ENCODE measurements around the gene LCN1. TPM values are rescaled to one million over a fixed set of nuclear protein-coding genes. Genes with fewer than 3 reads are reported as not detected.
"Not testable (repeated sequence)": the region's sequence is repeated elsewhere in the genome, so short reads cannot be mapped to it uniquely, and the experiment has no call there.

Gene LCN1
- total and polyA plus RNA-seq, 2 donors (not counting 3 experiments of a cell fraction or from before 2014, with no cell fraction given) = not detected

DNA sequence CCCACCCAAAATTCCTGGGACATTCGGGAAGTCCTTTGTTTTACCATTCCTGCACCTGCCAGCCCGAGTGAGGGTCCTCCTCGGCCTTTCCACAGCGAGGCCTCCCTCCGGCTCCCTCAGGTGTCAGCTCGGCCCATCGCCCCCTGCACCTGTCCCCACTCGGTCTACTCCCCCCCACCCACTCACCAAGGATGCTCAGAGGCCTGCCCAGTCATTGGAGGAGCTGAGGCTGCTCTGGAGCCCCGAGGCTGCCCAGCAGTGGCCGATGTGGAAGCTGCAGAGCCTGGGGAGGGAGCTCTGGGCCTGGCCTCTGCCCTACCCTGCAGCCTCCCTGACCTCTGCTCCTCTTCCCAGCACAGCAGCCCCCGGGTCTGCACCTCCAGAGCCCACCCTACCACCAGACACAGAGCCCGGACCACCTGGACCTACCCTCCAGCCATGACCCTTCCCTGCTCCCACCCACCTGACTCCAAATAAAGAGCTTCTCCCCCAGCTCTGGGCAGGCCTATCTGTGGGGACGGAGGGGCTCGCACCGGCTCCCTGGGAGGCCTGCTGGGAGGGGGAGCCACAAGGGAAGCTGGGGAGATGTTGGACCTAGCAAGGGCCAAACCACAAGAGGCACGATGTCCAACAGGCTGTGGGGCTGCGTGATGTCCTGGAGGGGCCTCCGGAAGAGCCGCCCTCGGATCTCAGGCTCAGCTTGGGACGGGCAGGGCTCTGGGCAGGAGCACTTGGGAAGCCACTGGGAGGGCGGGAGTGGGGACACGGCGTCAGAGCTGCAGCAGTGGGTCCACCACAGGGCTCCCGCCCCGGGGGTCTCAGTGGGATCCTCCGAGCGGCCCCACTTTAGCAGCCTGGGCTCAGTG lies 28.5 kb downstream of the LCN1 start:
- H3K36me3 ChIP-seq (ENCODE audit: control insufficient read depth in 2 of 2, extremely low read depth in 1 of 2, insufficient read depth in 2 of 2, low read length in 2 of 2); H3K27ac ChIP-seq (ENCODE audit: insufficient read depth, low read depth, low read length); H3K9me3 ChIP-seq (replicated peaks; ENCODE audit: control insufficient read depth, insufficient read depth, low read length); H2AFZ ChIP-seq (ENCODE audit: low read depth, low read length); dilution Hi-C loops (cut with MboI; ENCODE audit: extremely low pct_ligation_motif_present, low sequenced_read_pairs); H3K4me1 ChIP-seq (ENCODE audit: control insufficient read depth, extremely low read depth, insufficient read depth, low read length); CTCF ChIA-PET; H3K4me2 ChIP-seq (ENCODE audit: insufficient read depth, low read length); POLR2A ChIA-PET; H3K79me2 ChIP-seq (ENCODE audit: control insufficient read depth, insufficient read depth, low read length); DNase-seq (ENCODE audit: low read depth, low spot score); intact Hi-C loops (cut with micrococcal nuclease); BruUV-seq (replicated peaks); H3K27me3 ChIP-seq (ENCODE audit: control insufficient read depth in 2 of 2, insufficient read depth in 2 of 2, low read length in 2 of 2); H3K4me3 ChIP-seq (replicated peaks in 1 of 3; ENCODE audit: insufficient read depth in 1 of 3, low read depth in 1 of 3, low read length in 3 of 3); H3K9ac ChIP-seq (replicated peaks; ENCODE audit: extremely low read depth, insufficient read depth, low read length); FAIRE-seq; H4K20me1 ChIP-seq (replicated peaks; ENCODE audit: control insufficient read depth, extremely low read depth, insufficient read depth, low read length); H3K9me1 ChIP-seq (replicated peaks; ENCODE audit: control insufficient read depth, extremely low read depth, insufficient read depth, low read length): not testable (repeated sequence)

DNA sequence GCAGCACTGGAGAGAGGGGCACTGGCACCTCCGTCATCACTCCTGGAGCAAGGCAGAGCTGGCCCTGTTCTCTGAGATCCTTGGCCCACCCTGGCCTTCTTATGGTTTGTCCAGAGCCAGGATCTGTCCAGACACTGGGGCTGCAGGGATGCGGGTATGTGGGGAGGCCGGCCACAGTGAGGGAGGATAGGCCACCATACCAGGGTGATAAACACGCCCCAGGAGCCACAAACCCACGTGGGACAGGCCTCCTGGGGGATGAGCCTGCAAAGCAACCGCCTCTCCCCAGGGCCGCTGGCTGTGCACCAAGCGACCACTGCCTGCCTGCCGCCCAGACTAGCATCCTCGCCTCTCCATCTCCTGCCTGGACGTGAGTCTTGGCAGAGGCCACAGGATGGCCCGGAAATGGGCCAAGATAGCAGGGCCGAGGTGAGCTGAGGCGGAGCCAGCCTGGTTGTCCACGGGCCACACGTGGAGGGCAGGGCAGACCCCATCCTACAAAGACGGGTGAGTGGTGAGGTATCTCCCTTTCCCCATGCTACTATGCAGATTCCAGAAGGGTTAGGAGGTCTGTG lies 29.2 kb downstream of the LCN1 start:
- no TSS peak for BruUV-seq (replicated peaks)
- Histone ChIP-seq H4K20me1 (replicated peaks; ENCODE audit: control insufficient read depth, extremely low read depth, insufficient read depth, low read length) (no peaks in the 10 kb centered on the region), H3K4me1 (ENCODE audit: control insufficient read depth, extremely low read depth, insufficient read depth, low read length) (no peaks in the 10 kb centered on the region), H3K27ac (ENCODE audit: insufficient read depth, low read depth, low read length) (no peak overlapping the region), H3K4me3 (replicated peaks in 1 of 3; ENCODE audit: insufficient read depth in 1 of 3, low read depth in 1 of 3, low read length in 3 of 3) (no peak overlapping the region), H3K36me3 (ENCODE audit: control insufficient read depth in 2 of 2, extremely low read depth in 1 of 2, insufficient read depth in 2 of 2, low read length in 2 of 2) (no peaks in the 10 kb centered on the region), H3K4me2 (ENCODE audit: insufficient read depth, low read length) (no peak overlapping the region), H3K27me3 (ENCODE audit: control insufficient read depth in 2 of 2, insufficient read depth in 2 of 2, low read length in 2 of 2) (no peaks in the 10 kb centered on the region), H3K9ac (replicated peaks; ENCODE audit: extremely low read depth, insufficient read depth, low read length) (no peak overlapping the region), H2AFZ (ENCODE audit: low read depth, low read length) (no peak overlapping the region), H3K79me2 (ENCODE audit: control insufficient read depth, insufficient read depth, low read length) (no peaks in the 10 kb centered on the region), H3K9me1 (replicated peaks; ENCODE audit: control insufficient read depth, extremely low read depth, insufficient read depth, low read length) (no peaks in the 10 kb centered on the region), H3K9me3 (replicated peaks; ENCODE audit: control insufficient read depth, insufficient read depth, low read length) (no peaks in the 10 kb centered on the region)
- dilution Hi-C loops (cut with MboI; ENCODE audit: extremely low pct_ligation_motif_present, low sequenced_read_pairs) = no loop called here
- ChIA-PET CTCF (no interaction called here), POLR2A (no interaction called here)
- intact Hi-C loops (cut with micrococcal nuclease) = no loop called here
- no peak for DNase-seq (ENCODE audit: low read depth, low spot score)
- FAIRE-seq = no peak
- TF ChIP-seq MYC (IDR thresholded peaks at IDR 0.05; ENCODE audit: low read depth, low read length) (no peak), EZH2 (IDR thresholded peaks at IDR 0.05; ENCODE audit: borderline replicate concordance, low read depth, low read length, severe bottlenecking) (no peak), POLR2A (IDR thresholded peaks at IDR 0.05; ENCODE audit: low read depth, low read length) (no peak), GATA2 (IDR thresholded peaks at IDR 0.05; ENCODE audit: insufficient read depth, insufficient read length, low read depth, low read length) (no peak), POLR2AphosphoS5 (IDR thresholded peaks at IDR 0.05; ENCODE audit: insufficient read depth, low read depth, low read length) (no peak), FOS (IDR thresholded peaks at IDR 0.05; ENCODE audit: borderline replicate concordance, insufficient read depth, low read length) (no peak), JUN (IDR thresholded peaks at IDR 0.05; ENCODE audit: borderline replicate concordance, insufficient read depth, insufficient read length, low read depth) (no peak)
- TF ChIP-seq, protein P1, sequence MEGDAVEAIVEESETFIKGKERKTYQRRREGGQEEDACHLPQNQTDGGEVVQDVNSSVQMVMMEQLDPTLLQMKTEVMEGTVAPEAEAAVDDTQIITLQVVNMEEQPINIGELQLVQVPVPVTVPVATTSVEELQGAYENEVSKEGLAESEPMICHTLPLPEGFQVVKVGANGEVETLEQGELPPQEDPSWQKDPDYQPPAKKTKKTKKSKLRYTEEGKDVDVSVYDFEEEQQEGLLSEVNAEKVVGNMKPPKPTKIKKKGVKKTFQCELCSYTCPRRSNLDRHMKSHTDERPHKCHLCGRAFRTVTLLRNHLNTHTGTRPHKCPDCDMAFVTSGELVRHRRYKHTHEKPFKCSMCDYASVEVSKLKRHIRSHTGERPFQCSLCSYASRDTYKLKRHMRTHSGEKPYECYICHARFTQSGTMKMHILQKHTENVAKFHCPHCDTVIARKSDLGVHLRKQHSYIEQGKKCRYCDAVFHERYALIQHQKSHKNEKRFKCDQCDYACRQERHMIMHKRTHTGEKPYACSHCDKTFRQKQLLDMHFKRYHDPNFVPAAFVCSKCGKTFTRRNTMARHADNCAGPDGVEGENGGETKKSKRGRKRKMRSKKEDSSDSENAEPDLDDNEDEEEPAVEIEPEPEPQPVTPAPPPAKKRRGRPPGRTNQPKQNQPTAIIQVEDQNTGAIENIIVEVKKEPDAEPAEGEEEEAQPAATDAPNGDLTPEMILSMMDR (IDR thresholded peaks at IDR 0.05; ENCODE audit: extremely low read depth in 1 of 2, insufficient read depth in 1 of 2, low read depth in 1 of 2, low read length in 2 of 2) = no peak
- TF ChIP-seq, protein P2, sequence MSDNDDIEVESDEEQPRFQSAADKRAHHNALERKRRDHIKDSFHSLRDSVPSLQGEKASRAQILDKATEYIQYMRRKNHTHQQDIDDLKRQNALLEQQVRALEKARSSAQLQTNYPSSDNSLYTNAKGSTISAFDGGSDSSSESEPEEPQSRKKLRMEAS (IDR thresholded peaks at IDR 0.05; ENCODE audit: insufficient read depth, insufficient read length) = no peak
